GM13976 (cell line): Measurements from ENCODE around the gene SLC9A9.
"Not testable (repeated sequence)": the region's sequence is repeated elsewhere in the genome, so short reads cannot be mapped to it uniquely, and the experiment has no call there.

Source experiments
- DNase-seq: peaks from one replicate; pipeline ENCODE4 v3.0.0; 2012; ENCODE audit warnings: low spot score
- CTCF ChIP-seq: IDR thresholded peaks from 2 replicates; pipeline ENCODE4 v1.5.1; 2012; ENCODE audit warnings: borderline replicate concordance, mild to moderate bottlenecking; ENCODE audit not compliant: insufficient read depth; ENCODE audit errors: extremely low read depth, missing control alignments, control extremely low read depth
- in situ Hi-C: fragments of 300-500 bp; cut with MboI; formaldehyde crosslinking; loops from one replicate; pipeline ENCODE4 v1.12.0; 2022; ENCODE audit warnings: low sequenced_read_pairs, mixed read lengths, inconsistent platforms; ENCODE audit not compliant: unreplicated experiment

Gene SLC9A9

DNA sequence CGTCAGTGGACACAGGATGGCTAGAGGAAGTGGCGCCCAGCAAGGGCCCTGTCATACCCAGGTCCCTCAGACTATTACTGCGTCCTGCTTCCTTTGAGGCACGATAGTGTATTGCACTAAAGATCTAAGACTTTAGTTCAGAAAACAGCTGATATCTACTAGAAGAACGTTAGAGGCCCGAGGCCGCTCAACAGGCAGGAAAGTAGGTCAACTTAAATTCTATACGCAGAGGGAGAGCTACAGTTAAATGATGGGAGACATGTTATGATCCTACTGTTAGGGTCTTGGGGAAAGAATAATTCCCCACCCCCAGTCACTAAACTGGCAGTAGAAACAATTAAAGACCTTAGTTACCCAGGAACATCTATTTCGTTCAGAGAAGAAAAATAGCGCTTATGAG is 410.9 kb downstream of the SLC9A9 start:
- no peak for TF ChIP-seq CTCF
- DNase-seq = no peak
- in situ Hi-C loops = no loop called here

DNA sequence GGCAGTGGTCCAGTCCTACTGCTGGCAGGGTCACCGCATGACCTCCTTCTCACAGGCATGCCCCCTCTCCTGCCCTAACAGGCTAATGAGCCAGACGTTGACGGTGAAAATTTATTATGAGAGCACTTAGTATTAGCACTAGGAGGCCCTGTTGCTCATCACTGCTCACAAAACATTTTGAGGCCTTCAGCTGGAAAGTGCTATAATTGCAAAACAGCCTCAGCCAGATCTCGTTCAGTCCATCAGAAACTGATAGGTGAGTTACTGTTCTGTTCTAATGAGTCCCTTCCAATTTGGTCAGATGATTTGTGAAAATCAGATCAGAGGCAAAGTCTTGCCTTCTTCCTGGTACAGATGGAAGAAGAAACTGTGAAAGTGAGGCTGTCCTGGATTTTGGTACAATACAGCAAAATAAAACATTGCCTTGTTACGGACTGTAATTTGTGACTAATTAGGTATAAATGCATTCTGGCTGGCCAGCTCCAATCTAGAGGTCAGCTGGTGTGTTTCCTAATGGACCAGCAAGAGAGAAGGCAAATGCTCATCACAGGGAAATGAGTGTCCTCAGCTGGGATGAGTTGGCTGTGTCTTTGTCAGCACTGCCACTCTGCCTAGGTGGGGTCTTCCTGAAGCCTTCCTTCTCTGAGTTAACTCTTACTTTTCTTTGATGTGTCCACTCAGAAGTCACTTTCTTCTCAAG is 411.9 kb downstream of the SLC9A9 start:
- in situ Hi-C loops = no loop called here
- DNase-seq = no peak
- TF ChIP-seq CTCF = no peak

DNA sequence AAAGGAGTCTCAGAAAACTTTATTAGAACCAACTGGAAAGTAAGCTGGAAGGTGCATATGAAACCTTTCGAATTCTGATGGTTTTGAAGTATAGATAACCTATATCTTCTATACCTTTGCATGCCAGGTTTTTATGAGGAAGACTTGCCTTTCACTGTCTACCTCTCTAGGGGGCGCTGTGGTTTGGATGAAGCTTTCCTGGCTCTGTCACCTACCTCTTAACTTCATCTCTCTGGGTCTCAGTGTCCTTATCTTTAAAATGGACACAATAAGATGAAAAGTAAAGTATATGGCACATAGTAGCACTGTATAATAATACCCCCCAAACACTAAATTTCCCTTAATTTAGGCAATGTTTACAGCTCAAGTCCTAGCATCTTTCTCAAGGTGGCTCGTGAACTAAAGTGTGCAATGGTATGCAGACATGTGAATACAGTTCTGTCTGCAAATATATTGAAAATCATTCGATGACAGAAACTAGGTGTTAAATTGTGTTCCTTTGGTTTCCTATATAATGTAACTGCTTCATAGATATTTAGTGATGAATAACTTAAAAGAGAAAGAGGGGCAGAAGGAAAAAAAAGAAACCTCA is 414.4 kb downstream of the SLC9A9 start:
- in situ Hi-C loops = no loop called here
- TF ChIP-seq CTCF = peak; percentile 24
- DNase-seq = peak; percentile 38

GRCh38 chr3:143431298-143431697 is 417.0 kb downstream of the SLC9A9 start:
- in situ Hi-C loops, DNase-seq: not testable (repeated sequence)

- in situ Hi-C loops = no loop called here
- TF ChIP-seq CTCF = no peak
- DNase-seq = no peak
Observed at GRCh38 chr3:143430568-143430967, 417.7 kb downstream of the SLC9A9 start.

DNA sequence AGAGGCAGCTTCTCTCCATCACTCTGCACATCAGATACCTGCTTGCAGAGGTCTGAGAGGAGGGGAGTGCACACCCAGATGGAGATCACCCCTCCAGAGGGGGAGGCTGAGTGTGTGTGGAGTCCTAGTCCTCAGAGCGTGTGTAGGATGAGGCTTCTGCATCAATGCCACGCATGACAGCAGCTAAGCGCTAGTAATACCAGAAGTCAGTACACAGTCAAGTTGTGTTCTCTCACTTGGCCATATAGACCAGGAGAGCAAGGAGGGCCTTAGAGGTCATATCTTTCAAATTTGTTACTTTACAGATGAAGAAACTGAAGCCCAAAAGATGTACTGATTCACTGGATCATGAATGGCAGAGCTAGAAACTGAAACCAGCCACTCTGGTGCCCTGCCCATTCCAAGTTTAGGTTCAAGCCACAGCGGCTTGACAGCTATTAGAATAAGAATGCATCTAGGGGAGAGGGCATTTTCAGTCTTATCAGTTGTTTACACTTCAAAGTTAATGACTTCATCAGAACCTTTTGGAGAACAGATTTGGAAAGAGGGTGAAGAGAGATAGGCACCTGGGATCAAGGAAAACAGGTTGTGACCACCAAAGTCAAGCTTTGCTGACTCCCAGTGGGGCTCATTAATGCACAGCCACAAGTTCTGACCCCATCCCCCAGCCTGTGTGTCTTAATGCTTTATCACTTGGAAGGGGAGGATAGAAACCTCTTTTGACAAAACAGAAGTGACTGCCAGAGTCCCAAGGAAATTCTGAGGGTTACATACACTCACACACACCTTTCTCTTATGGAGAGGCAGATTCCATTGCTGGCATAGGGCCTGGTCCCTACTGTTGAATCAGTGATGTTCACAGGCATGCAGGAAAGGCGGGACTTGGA is 418.4 kb downstream of the SLC9A9 start:
- in situ Hi-C loops = no loop called here
- no peak for TF ChIP-seq CTCF
- no peak for DNase-seq

GRCh38 chr3:143428294-143428693 is 420.0 kb downstream of the SLC9A9 start:
- DNase-seq = no peak
- in situ Hi-C loops = no loop called here
- TF ChIP-seq CTCF = no peak
